SK-MEL-5 (cell line): ENCODE results near the gene ZXDA. TPM values are rescaled to one million over a fixed set of nuclear protein-coding genes. Genes with fewer than 3 reads are reported as not detected.
A peak's percentile ranks its signal among the peaks of the same experiment; 100 is the strongest.
"Not testable (repeated sequence)": the region's sequence is repeated elsewhere in the genome, so short reads cannot be mapped to it uniquely, and the experiment has no call there.

ENCODE experiments used
- DNase-seq: peaks from one replicate; pipeline ENCODE4 v3.0.0-alpha.2; 2016; ENCODE audit warnings: low read depth, low spot score
- in situ Hi-C: cut with HindIII; loops from 2 replicates; pipeline ENCODE4 v1.10.0; 2016; ENCODE audit warnings: low sequenced_read_pairs, high pct_unique_total_duplicates, low pct_unique_long_range_greater_than_20kb
- polyA plus RNA-seq, 2 experiments: library from polyadenylated mRNA; depleted of rRNA; stranded (reverse); fragments of >200 nt; gene quantifications; 2 replicates each; pipeline ENCODE4 v1.2.3, GENCODE V29; 2015
- total RNA-seq: library from RNA; depleted of rRNA; stranded (reverse); fragments of >200 nt; shearing (Covaris generic); gene quantifications from 2 replicates; pipeline ENCODE4 v1.2.3, GENCODE V29; 2014; rRNA removed

Gene ZXDA
- total RNA-seq: 3.2 and 3.8 TPM in 2 replicates
- 1.8 and 2.0 TPM in 2 replicates for polyA plus RNA-seq (2015; cell fraction: cytosol; rRNA removed)
- polyA plus RNA-seq (2015; cell fraction: nucleus; rRNA removed): 1.5 and 2.5 TPM in 2 replicates

- in situ Hi-C loops, DNase-seq: not testable (repeated sequence)
Measured at GRCh38 chrX:57910287-57910912, at the start of gene ZXDA. ZXDA (minus strand) TSS chrX:57910458; CDS start chrX:57910420, 38 bp downstream.

- in situ Hi-C loops: no loop called here
Measured at GRCh38 chrX:57952320-57952678, 42.0 kb upstream of the ZXDA start.

GRCh38 chrX:57951666-57952319 is 41.5 kb upstream of the ZXDA start:
- in situ Hi-C loops: no loop called here
- DNase-seq: no peak

More at GRCh38 chrX:57952320-57952678, 42.0 kb upstream of the ZXDA start:
- DNase-seq: no peak

GRCh38 chrX:57933321-57933720 is 23.1 kb upstream of the ZXDA start:
- in situ Hi-C loops: no loop called here
- no peak for DNase-seq

- no peak for DNase-seq
- in situ Hi-C loops: no loop called here
Measured at GRCh38 chrX:57932266-57932665, 22.0 kb upstream of the ZXDA start.

GRCh38 chrX:57930051-57930450 is 19.8 kb upstream of the ZXDA start:
- in situ Hi-C loops: no loop called here
- DNase-seq: no peak

GRCh38 chrX:57929373-57929772 is 19.1 kb upstream of the ZXDA start:
- in situ Hi-C loops: no loop called here
- DNase-seq: peak; percentile 57

- DNase-seq: no peak
- in situ Hi-C loops: no loop called here
Measured at GRCh38 chrX:57925806-57926205, 15.5 kb upstream of the ZXDA start.

- in situ Hi-C loops: no loop called here
- peak; percentile 60 for DNase-seq
Measured at GRCh38 chrX:57918750-57919436, 8.6 kb upstream of the ZXDA start.

- no peak for DNase-seq
- in situ Hi-C loops: no loop called here
Measured at GRCh38 chrX:57915680-57916079, 5.4 kb upstream of the ZXDA start.

GRCh38 chrX:57909595-57910286 is 517 bp downstream of the ZXDA start:
- in situ Hi-C loops: not testable (repeated sequence)
- peak; percentile 1 for DNase-seq

- DNase-seq, in situ Hi-C loops: not testable (repeated sequence)
Measured at GRCh38 chrX:57908972-57909594, 1.2 kb downstream of the ZXDA start.

GRCh38 chrX:57906790-57907189 is 3.5 kb downstream of the ZXDA start:
- in situ Hi-C loops: no loop called here
- no peak for DNase-seq

- DNase-seq: no peak
- in situ Hi-C loops: no loop called here
Measured at GRCh38 chrX:57905141-57905540, 5.1 kb downstream of the ZXDA start.

- no peak for DNase-seq
- in situ Hi-C loops: no loop called here
Measured at GRCh38 chrX:57904176-57904880, 5.9 kb downstream of the ZXDA start.

- no peak for DNase-seq
- in situ Hi-C loops: no loop called here
Measured at GRCh38 chrX:57902633-57903032, 7.6 kb downstream of the ZXDA start.

- in situ Hi-C loops: no loop called here
- no peak for DNase-seq
Measured at GRCh38 chrX:57901466-57901865, 8.8 kb downstream of the ZXDA start.
